CD8-positive, alpha-beta memory T cell (primary cell): Measurements from ENCODE around the gene CPNE9. TPM values are rescaled to one million over a fixed set of nuclear protein-coding genes. Genes with fewer than 3 reads are reported as not detected.
A peak's percentile ranks its signal among the peaks of the same experiment; 100 is the strongest.

Experiments
- CTCF ChIA-PET: fragments of 350-600 bp; sonication (Branson Sonifier 250); formaldehyde crosslinking; loops from one replicate; lab custom pipeline; 2021; ENCODE audit warnings: antibody characterized with exemption; lab: Charles Lee
- POLR2A ChIA-PET: fragments of 350-600 bp; sonication (Branson Sonifier 250); formaldehyde crosslinking; loops from one replicate; lab custom pipeline; 2021; ENCODE audit warnings: antibody characterized with exemption; lab: Charles Lee
- DNase-seq, 5 donors: peaks; one replicate each; pipeline versions ENCODE4 v3.0.0 to v3.0.0-alpha.2; 2020 to 2022; ENCODE audit warnings: mixed read lengths in 1 of 5
- H3K27ac ChIP-seq: one replicate; pipeline ENCODE4 v1.7.0; 2013; ENCODE audit warnings: low read depth, mild to moderate bottlenecking, low read length, moderate library complexity
- H3K27me3 ChIP-seq: 2 replicates; pipeline ENCODE4 v1.7.0; 2013; ENCODE audit warnings: low read length, mild to moderate bottlenecking; ENCODE audit not compliant: insufficient read depth, poor library complexity, severe bottlenecking
- H3K36me3 ChIP-seq: 2 replicates; pipeline ENCODE4 v1.7.0; 2013; ENCODE audit warnings: mild to moderate bottlenecking, low read length, moderate library complexity; ENCODE audit not compliant: insufficient read depth
- H3K4me1 ChIP-seq: 2 replicates; pipeline ENCODE4 v1.7.0; 2013; ENCODE audit warnings: mild to moderate bottlenecking, low read length, moderate library complexity; ENCODE audit not compliant: insufficient read depth
- H3K4me3 ChIP-seq: 2 replicates; pipeline ENCODE4 v1.7.0; 2013; ENCODE audit warnings: mild to moderate bottlenecking, low read length
- H3K9me3 ChIP-seq: 2 replicates; pipeline ENCODE4 v1.7.0; 2013; ENCODE audit warnings: mild to moderate bottlenecking, low read length
- H3K27ac Mint-ChIP-seq, 8 donors: one replicate each; pipeline ENCODE4 v1.8.0; 2020 to 2021; ENCODE audit warnings: mixed read lengths in 8 of 8, mild to moderate bottlenecking in 6 of 8, inconsistent platforms in 3 of 8, moderate library complexity in 3 of 8
- H3K27me3 Mint-ChIP-seq, 2 donors: one replicate each; pipeline ENCODE4 v1.8.0; 2020 to 2021; ENCODE audit warnings: mixed read lengths in 2 of 2, mild to moderate bottlenecking in 1 of 2, moderate library complexity in 1 of 2
- H3K36me3 Mint-ChIP-seq, 3 donors: one replicate each; pipeline ENCODE4 v1.8.0; 2020 to 2021; ENCODE audit warnings: mixed read lengths in 3 of 3, inconsistent platforms in 1 of 3, mild to moderate bottlenecking in 1 of 3
- H3K4me1 Mint-ChIP-seq, 3 donors: one replicate each; pipeline ENCODE4 v1.8.0; 2020 to 2021; ENCODE audit warnings: mixed read lengths in 3 of 3, inconsistent platforms in 1 of 3, mild to moderate bottlenecking in 1 of 3
- H3K4me3 Mint-ChIP-seq, 7 donors: one replicate each; pipeline ENCODE4 v1.8.0; 2020 to 2021; ENCODE audit warnings: mixed read lengths in 7 of 7, mild to moderate bottlenecking in 6 of 7, moderate library complexity in 4 of 7, inconsistent platforms in 2 of 7
- H3K9me3 Mint-ChIP-seq, 5 donors: one replicate each; pipeline ENCODE4 v1.8.0; 2020 to 2022; ENCODE audit warnings: mixed read lengths in 5 of 5, mild to moderate bottlenecking in 3 of 5, moderate library complexity in 2 of 5, inconsistent platforms in 1 of 5
- polyA plus RNA-seq: library from polyadenylated mRNA; unstranded; fragments of 300-500 nt; fragmentation: Illumina TruSeq; gene quantifications from one replicate; pipeline ENCODE4 v1.2.3, GENCODE V29; 2021
- total RNA-seq, 2 experiments: library from RNA; stranded (reverse); gene quantifications; one replicate each; pipeline ENCODE4 v1.2.3, GENCODE V29; 2021

CPNE9 gene
- total and polyA plus RNA-seq, 3 experiments from 2014 or later: 0.16 TPM; not detected in 2

- H3K4me3 ChIP-seq: no peak overlapping the region
- peak overlapping the region in 1 of 8 donors; percentile 73 for H3K27ac Mint-ChIP-seq
- CTCF ChIA-PET: no interaction called here
- H3K4me3 Mint-ChIP-seq: no peak overlapping the region
- no peaks in the 10 kb centered on the region for H3K9me3 Mint-ChIP-seq
- no peaks in the 10 kb centered on the region for H3K27me3 Mint-ChIP-seq
- H3K27ac ChIP-seq: no peak overlapping the region
- H3K4me1 Mint-ChIP-seq: no peaks in the 10 kb centered on the region
- H3K36me3 Mint-ChIP-seq: peaks cover 17 to 98% (median 36%) of the 10 kb centered on the region in 3 donors
- POLR2A ChIA-PET: no interaction called here
- no peaks in the 10 kb centered on the region for H3K27me3 ChIP-seq
- H3K9me3 ChIP-seq: no peaks in the 10 kb centered on the region
- peaks cover 70% of the 10 kb centered on the region for H3K36me3 ChIP-seq
- H3K4me1 ChIP-seq: no peaks in the 10 kb centered on the region
- DNase-seq: peak in 1 of 5 donors; percentile 26
Observed at GRCh38 chr3:9690451-9691450, 12.9 kb upstream of the CPNE9 start.

GRCh38 chr3:9691636-9692035, 12.0 kb upstream of the CPNE9 start:
- Histone ChIP-seq H3K4me1 (no peaks in the 10 kb centered on the region), H3K36me3 (peaks cover 61% of the 10 kb centered on the region), H3K9me3 (no peaks in the 10 kb centered on the region), H3K4me3 (no peak overlapping the region), H3K27me3 (no peaks in the 10 kb centered on the region), H3K27ac (no peak overlapping the region)
- POLR2A ChIA-PET: no interaction called here
- Mint-ChIP-seq H3K36me3 (peaks cover 10 to 98% (median 29%) of the 10 kb centered on the region in 3 donors), H3K27me3 (no peaks in the 10 kb centered on the region), H3K4me3 (no peak overlapping the region), H3K4me1 (no peaks in the 10 kb centered on the region), H3K27ac (peak overlapping the region in 3 of 8 donors; percentile 26 to 51 (median 41)), H3K9me3 (no peaks in the 10 kb centered on the region)
- DNase-seq: peak in 1 of 5 donors; percentile 36
- CTCF ChIA-PET: interaction anchor here (0.9 kb wide), 1 partner anchor 36 kb away, joined by 3 read pairs; no protein-coding TSS in a partner anchor

- Histone ChIP-seq H3K27me3 (no peaks in the 10 kb centered on the region), H3K4me3 (no peak overlapping the region), H3K9me3 (no peaks in the 10 kb centered on the region), H3K27ac (no peak overlapping the region), H3K36me3 (peaks cover 59% of the 10 kb centered on the region), H3K4me1 (no peaks in the 10 kb centered on the region)
- H3K4me3 Mint-ChIP-seq: no peak overlapping the region
- peaks cover 10 to 98% (median 27%) of the 10 kb centered on the region in 3 donors for H3K36me3 Mint-ChIP-seq
- H3K27ac Mint-ChIP-seq: no peak overlapping the region
- no peaks in the 10 kb centered on the region for H3K9me3 Mint-ChIP-seq
- DNase-seq: peak in 1 of 5 donors; percentile 10
- ChIA-PET CTCF (interaction anchor here (0.9 kb wide), 1 partner anchor 35 kb away, joined by 3 read pairs; no protein-coding TSS in a partner anchor), POLR2A (no interaction called here)
- no peaks in the 10 kb centered on the region for H3K4me1 Mint-ChIP-seq
- H3K27me3 Mint-ChIP-seq: no peaks in the 10 kb centered on the region
Observed at GRCh38 chr3:9692416-9692815, 11.2 kb upstream of the CPNE9 start.

DNA sequence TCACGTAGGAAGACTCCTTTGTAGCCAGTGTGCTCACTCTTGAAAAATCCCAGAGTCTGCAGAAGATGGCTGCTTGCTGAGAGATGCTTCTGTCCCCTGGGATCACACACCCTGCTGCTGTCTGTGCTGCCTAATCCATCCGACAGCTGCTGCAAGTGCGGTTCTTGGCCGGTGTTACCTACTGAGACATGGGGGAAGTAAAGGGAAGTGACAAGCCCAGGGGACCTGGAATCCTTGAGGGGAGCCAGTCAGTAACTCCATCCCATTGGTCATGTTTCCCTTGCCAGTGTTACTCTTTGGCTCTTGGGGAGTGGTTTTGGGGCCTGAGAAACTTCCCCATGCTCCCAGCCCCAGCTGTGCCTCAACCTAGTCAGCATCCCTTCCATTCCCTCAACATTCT, 8.3 kb upstream of the CPNE9 start:
- Histone ChIP-seq H3K27me3 (no peaks in the 10 kb centered on the region), H3K27ac (no peak overlapping the region), H3K4me1 (no peaks in the 10 kb centered on the region), H3K36me3 (peaks cover 34% of the 10 kb centered on the region), H3K4me3 (no peak overlapping the region), H3K9me3 (no peaks in the 10 kb centered on the region)
- Mint-ChIP-seq H3K9me3 (no peaks in the 10 kb centered on the region), H3K36me3 (peaks cover 10 to 98% (median 23%) of the 10 kb centered on the region in 3 donors), H3K4me3 (no peak overlapping the region), H3K27ac (peak overlapping the region in 1 of 8 donors; percentile 35), H3K4me1 (no peaks in the 10 kb centered on the region), H3K27me3 (no peaks in the 10 kb centered on the region)
- ChIA-PET POLR2A (no interaction called here), CTCF (no interaction called here)
- no peak for DNase-seq

GRCh38 chr3:9695746-9696145, 7.9 kb upstream of the CPNE9 start:
- Histone ChIP-seq H3K27ac (no peak overlapping the region), H3K9me3 (no peaks in the 10 kb centered on the region), H3K27me3 (no peaks in the 10 kb centered on the region), H3K4me1 (no peaks in the 10 kb centered on the region), H3K4me3 (no peak overlapping the region), H3K36me3 (peaks cover 30% of the 10 kb centered on the region)
- CTCF ChIA-PET: no interaction called here
- POLR2A ChIA-PET: no interaction called here
- no peaks in the 10 kb centered on the region for H3K27me3 Mint-ChIP-seq
- H3K36me3 Mint-ChIP-seq: peaks cover 10 to 96% (median 23%) of the 10 kb centered on the region in 3 donors
- H3K4me1 Mint-ChIP-seq: no peaks in the 10 kb centered on the region
- no peak overlapping the region for H3K4me3 Mint-ChIP-seq
- no peaks in the 10 kb centered on the region for H3K9me3 Mint-ChIP-seq
- DNase-seq: no peak
- peak overlapping the region in 1 of 8 donors; percentile 35 for H3K27ac Mint-ChIP-seq

- no peak overlapping the region for H3K27ac ChIP-seq
- Mint-ChIP-seq H3K9me3 (no peaks in the 10 kb centered on the region), H3K4me1 (no peaks in the 10 kb centered on the region), H3K27me3 (no peaks in the 10 kb centered on the region), H3K27ac (no peak overlapping the region), H3K36me3 (peaks cover 11 to 95% (median 23%) of the 10 kb centered on the region in 3 donors), H3K4me3 (no peak overlapping the region)
- peak in 1 of 5 donors; percentile 25 for DNase-seq
- peaks cover 29% of the 10 kb centered on the region for H3K36me3 ChIP-seq
- H3K4me3 ChIP-seq: no peak overlapping the region
- H3K4me1 ChIP-seq: no peaks in the 10 kb centered on the region
- ChIA-PET POLR2A (no interaction called here), CTCF (no interaction called here)
- no peaks in the 10 kb centered on the region for H3K27me3 ChIP-seq
- H3K9me3 ChIP-seq: no peaks in the 10 kb centered on the region
Observed at GRCh38 chr3:9696480-9697220, 7.0 kb upstream of the CPNE9 start.

DNA sequence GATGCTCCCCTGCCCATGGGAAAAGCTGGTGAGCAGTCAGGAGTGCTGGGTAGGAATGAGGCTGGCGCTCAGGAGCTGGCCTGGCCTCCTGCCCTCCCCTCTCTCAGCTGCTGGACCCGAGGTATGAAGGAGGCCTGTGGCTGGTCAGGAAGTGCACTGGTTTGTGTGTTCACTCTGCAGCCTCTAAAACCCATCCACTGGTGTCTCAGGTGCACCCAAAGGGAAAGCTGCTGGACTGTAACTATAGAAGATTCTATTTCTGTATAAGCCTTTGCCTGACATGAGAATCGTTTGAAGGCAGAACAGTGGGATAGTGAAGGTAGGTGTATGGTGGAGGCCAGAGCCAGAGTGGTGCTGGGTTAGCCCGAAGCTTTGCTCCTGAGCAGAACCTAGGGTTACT, 5.7 kb upstream of the CPNE9 start:
- ChIA-PET POLR2A (no interaction called here), CTCF (no interaction called here)
- Mint-ChIP-seq H3K27me3 (peaks cover 0 to 1% of the 10 kb centered on the region in 2 donors), H3K4me3 (no peak overlapping the region), H3K27ac (peak overlapping the region in 2 of 8 donors; percentile 45 to 57), H3K9me3 (no peaks in the 10 kb centered on the region), H3K36me3 (peaks cover 16 to 93% (median 23%) of the 10 kb centered on the region in 3 donors), H3K4me1 (peaks cover 0 to under 1% (median under 1%) of the 10 kb centered on the region in 3 donors)
- Histone ChIP-seq H3K27ac (no peak overlapping the region), H3K27me3 (no peaks in the 10 kb centered on the region), H3K4me3 (no peak overlapping the region), H3K9me3 (no peaks in the 10 kb centered on the region), H3K36me3 (peaks cover 21% of the 10 kb centered on the region), H3K4me1 (no peaks in the 10 kb centered on the region)
- DNase-seq: no peak
